Ishikawa (cell line): ENCODE results near the gene PLSCR5.

Experiments used
- CEBPB ChIP-seq: IDR thresholded peaks from 2 replicates; pipeline ENCODE4 v1.6.1; 2012
- CREB1 ChIP-seq: IDR thresholded peaks from 2 replicates; pipeline ENCODE4 v1.6.1; 2012; ENCODE audit warnings: low read depth
- EGR1 ChIP-seq: IDR thresholded peaks from 2 replicates; pipeline ENCODE4 v1.6.1; 2012
- EP300 ChIP-seq: IDR thresholded peaks from 2 replicates; pipeline ENCODE4 v1.6.1; 2012; ENCODE audit warnings: borderline replicate concordance
- FOXM1 ChIP-seq: IDR thresholded peaks from 2 replicates; pipeline ENCODE4 v1.6.1; 2012; ENCODE audit warnings: low read depth, borderline replicate concordance
- NFIC ChIP-seq: IDR thresholded peaks from 2 replicates; pipeline ENCODE4 v1.6.1; 2012
- RAD21 ChIP-seq: IDR thresholded peaks from 2 replicates; pipeline ENCODE4 v1.6.1; 2012; ENCODE audit warnings: low read depth
- TAF1 ChIP-seq: IDR thresholded peaks from 2 replicates; pipeline ENCODE4 v1.6.1; 2012; ENCODE audit warnings: low read depth, mild to moderate bottlenecking
- TCF12 ChIP-seq: IDR thresholded peaks from 2 replicates; pipeline ENCODE4 v1.6.1; 2012; ENCODE audit warnings: low read depth
- TEAD4 ChIP-seq: IDR thresholded peaks from 2 replicates; pipeline ENCODE4 v1.6.1; 2012
- YY1 ChIP-seq: IDR thresholded peaks from 2 replicates; pipeline ENCODE4 v1.6.1; 2012; ENCODE audit warnings: low read depth
- TF ChIP-seq, protein P1 (sequence below): IDR thresholded peaks from 2 replicates; pipeline ENCODE4 v1.6.1; 2012; ENCODE audit warnings: low read depth, mild to moderate bottlenecking
- TF ChIP-seq, protein P2 (sequence below): IDR thresholded peaks from 2 replicates; pipeline ENCODE4 v1.6.1; 2012

DNA sequence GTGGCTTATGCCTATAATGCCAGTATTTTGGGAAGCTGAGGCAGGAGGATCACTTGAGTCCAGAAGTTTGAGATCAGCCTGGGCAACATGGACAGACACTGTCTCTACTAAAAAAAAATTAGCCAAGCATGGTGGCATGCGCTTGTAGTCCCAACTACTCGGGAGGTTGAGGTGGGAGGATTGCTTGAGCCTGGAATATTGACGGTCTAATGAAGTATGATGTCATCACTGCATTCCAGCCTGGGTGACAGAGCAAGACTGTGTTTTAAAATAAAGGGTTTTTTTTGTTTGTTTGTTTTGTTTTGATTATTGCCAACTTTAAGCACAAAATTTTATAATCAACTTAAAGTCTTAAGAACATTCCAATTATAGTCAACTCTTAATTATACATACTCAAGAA is 67.5 kb downstream of the PLSCR5 start:
- TF ChIP-seq CEBPB (no peak), TAF1 (no peak), EP300 (no peak), CREB1 (no peak), RAD21 (no peak), TEAD4 (no peak), EGR1 (no peak), FOXM1 (no peak), YY1 (no peak), NFIC (no peak), TCF12 (no peak)
- TF ChIP-seq, protein P1, sequence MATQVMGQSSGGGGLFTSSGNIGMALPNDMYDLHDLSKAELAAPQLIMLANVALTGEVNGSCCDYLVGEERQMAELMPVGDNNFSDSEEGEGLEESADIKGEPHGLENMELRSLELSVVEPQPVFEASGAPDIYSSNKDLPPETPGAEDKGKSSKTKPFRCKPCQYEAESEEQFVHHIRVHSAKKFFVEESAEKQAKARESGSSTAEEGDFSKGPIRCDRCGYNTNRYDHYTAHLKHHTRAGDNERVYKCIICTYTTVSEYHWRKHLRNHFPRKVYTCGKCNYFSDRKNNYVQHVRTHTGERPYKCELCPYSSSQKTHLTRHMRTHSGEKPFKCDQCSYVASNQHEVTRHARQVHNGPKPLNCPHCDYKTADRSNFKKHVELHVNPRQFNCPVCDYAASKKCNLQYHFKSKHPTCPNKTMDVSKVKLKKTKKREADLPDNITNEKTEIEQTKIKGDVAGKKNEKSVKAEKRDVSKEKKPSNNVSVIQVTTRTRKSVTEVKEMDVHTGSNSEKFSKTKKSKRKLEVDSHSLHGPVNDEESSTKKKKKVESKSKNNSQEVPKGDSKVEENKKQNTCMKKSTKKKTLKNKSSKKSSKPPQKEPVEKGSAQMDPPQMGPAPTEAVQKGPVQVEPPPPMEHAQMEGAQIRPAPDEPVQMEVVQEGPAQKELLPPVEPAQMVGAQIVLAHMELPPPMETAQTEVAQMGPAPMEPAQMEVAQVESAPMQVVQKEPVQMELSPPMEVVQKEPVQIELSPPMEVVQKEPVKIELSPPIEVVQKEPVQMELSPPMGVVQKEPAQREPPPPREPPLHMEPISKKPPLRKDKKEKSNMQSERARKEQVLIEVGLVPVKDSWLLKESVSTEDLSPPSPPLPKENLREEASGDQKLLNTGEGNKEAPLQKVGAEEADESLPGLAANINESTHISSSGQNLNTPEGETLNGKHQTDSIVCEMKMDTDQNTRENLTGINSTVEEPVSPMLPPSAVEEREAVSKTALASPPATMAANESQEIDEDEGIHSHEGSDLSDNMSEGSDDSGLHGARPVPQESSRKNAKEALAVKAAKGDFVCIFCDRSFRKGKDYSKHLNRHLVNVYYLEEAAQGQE: no peak
- TF ChIP-seq, protein P2, sequence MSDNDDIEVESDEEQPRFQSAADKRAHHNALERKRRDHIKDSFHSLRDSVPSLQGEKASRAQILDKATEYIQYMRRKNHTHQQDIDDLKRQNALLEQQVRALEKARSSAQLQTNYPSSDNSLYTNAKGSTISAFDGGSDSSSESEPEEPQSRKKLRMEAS: no peak
